ENCODE results near the gene PDE2A.

- TF ChIP-seq POLR2A (IDR thresholded peaks at IDR 0.05; ENCODE audit: low read depth, low read length) (no peak), POLR2AphosphoS5 (IDR thresholded peaks at IDR 0.05; ENCODE audit: low read depth, low read length) (no peak), SPI1 (IDR thresholded peaks at IDR 0.05; ENCODE audit: low read depth, low read length) (no peak)
Measured at GRCh38 chr11:72617080-72617762, 57.0 kb downstream of the PDE2A start.
